ENCODE data around the gene KIF18B.

DNA sequence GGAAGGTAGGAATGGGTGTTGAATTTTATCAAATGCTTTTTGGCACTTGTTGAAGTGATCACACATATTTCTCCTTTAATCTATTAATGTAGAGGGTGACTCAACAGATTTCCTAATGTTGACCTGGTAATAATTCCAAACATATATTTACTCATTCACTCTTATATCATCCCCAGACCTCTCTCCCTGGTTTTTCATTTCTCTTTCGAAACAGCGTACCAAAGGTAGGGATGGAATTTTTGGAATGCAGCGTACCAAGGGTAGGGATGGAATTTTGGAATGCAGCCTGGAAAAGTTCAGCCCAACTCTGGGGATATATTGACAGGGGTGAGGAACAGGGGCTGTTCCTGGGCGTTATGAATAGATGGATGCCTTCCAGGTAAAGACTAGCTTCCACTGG is 7.3 kb downstream of the KIF18B start:
- TF ChIP-seq, protein P1, sequence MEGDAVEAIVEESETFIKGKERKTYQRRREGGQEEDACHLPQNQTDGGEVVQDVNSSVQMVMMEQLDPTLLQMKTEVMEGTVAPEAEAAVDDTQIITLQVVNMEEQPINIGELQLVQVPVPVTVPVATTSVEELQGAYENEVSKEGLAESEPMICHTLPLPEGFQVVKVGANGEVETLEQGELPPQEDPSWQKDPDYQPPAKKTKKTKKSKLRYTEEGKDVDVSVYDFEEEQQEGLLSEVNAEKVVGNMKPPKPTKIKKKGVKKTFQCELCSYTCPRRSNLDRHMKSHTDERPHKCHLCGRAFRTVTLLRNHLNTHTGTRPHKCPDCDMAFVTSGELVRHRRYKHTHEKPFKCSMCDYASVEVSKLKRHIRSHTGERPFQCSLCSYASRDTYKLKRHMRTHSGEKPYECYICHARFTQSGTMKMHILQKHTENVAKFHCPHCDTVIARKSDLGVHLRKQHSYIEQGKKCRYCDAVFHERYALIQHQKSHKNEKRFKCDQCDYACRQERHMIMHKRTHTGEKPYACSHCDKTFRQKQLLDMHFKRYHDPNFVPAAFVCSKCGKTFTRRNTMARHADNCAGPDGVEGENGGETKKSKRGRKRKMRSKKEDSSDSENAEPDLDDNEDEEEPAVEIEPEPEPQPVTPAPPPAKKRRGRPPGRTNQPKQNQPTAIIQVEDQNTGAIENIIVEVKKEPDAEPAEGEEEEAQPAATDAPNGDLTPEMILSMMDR (IDR thresholded peaks at IDR 0.05; ENCODE audit: extremely low read depth in 1 of 2, insufficient read depth in 1 of 2, low read depth in 1 of 2, low read length in 2 of 2) = no peak
- TF ChIP-seq, protein P2, sequence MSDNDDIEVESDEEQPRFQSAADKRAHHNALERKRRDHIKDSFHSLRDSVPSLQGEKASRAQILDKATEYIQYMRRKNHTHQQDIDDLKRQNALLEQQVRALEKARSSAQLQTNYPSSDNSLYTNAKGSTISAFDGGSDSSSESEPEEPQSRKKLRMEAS (IDR thresholded peaks at IDR 0.05; ENCODE audit: insufficient read depth, insufficient read length) = no peak
- TF ChIP-seq GATA2 (IDR thresholded peaks at IDR 0.05; ENCODE audit: insufficient read depth, insufficient read length, low read depth, low read length) = no peak
- no peak for TF ChIP-seq POLR2AphosphoS5 (IDR thresholded peaks at IDR 0.05; ENCODE audit: insufficient read depth, low read depth, low read length)
- TF ChIP-seq POLR2A (IDR thresholded peaks at IDR 0.05; ENCODE audit: low read depth, low read length) = no peak

All from endothelial cell of umbilical vein (primary cell).